PC-9 (cell line): ENCODE data around the gene MYMK. TPM values are rescaled to one million over a fixed set of nuclear protein-coding genes. Genes with fewer than 3 reads are reported as not detected.

Experiments used
- BruUV-seq: library from RNA; stranded (reverse); fragments of 400-500 nt; replicated peaks from 2 replicates; lab custom pipeline; 2021; lab: Mats Ljungman, UMichigan
- CTCF ChIA-PET: fragments of 300-600 bp; sonication (Branson Sonifier 250); formaldehyde crosslinking; loops from one replicate; lab custom pipeline; 2022; ENCODE audit warnings: antibody characterized with exemption; lab: Charles Lee
- POLR2A ChIA-PET: fragments of 300-600 bp; sonication (Branson Sonifier 250); formaldehyde crosslinking; loops from one replicate; lab custom pipeline; 2022; ENCODE audit warnings: antibody characterized with exemption; ENCODE audit not compliant: unreplicated experiment; lab: Charles Lee
- DNase-seq, 2 experiments: peaks; one replicate each; pipeline versions ENCODE4 v3.0.0 to v3.0.0-alpha.2; 2015 to 2022; ENCODE audit warnings: mixed read lengths in 1 of 2
- H2AFZ ChIP-seq: fragments of 200-600 bp; sonication (generic); 2 replicates; pipeline ENCODE4 v1.8.1; 2017; ENCODE audit warnings: antibody characterized with exemption
- H3F3A ChIP-seq: fragments of 200-600 bp; sonication (generic); 2 replicates; pipeline ENCODE4 v1.8.1; 2017; ENCODE audit warnings: antibody characterized with exemption, mild to moderate bottlenecking, low read depth; ENCODE audit not compliant: insufficient read depth
- H3K27ac ChIP-seq: fragments of 200-600 bp; sonication (generic); 2 replicates; pipeline ENCODE4 v1.6.1; 2016; ENCODE audit warnings: mixed run types
- H3K27me3 ChIP-seq: fragments of 200-600 bp; sonication (generic); 2 replicates; pipeline ENCODE4 v1.6.1; 2016; ENCODE audit warnings: low read depth, mixed run types; ENCODE audit not compliant: insufficient read depth
- H3K36me3 ChIP-seq: fragments of 200-600 bp; sonication (generic); 2 replicates; pipeline ENCODE4 v1.6.1; 2016; ENCODE audit warnings: low read depth, mixed run types
- H3K4me1 ChIP-seq: fragments of 200-600 bp; sonication (generic); replicated peaks from 2 replicates; pipeline ENCODE4 v1.6.1; 2016; ENCODE audit warnings: mixed run types; ENCODE audit not compliant: insufficient read depth
- H3K4me2 ChIP-seq: fragments of 200-600 bp; sonication (generic); 2 replicates; pipeline ENCODE4 v1.6.1; 2017; ENCODE audit warnings: mixed run types
- H3K4me3 ChIP-seq: fragments of 200-600 bp; sonication (generic); 2 replicates; pipeline ENCODE4 v1.6.1; 2016; ENCODE audit warnings: mixed run types
- H3K79me2 ChIP-seq: fragments of 200-600 bp; sonication (generic); 2 replicates; pipeline ENCODE4 v1.6.1; 2017; ENCODE audit warnings: low read depth, mixed run types
- H3K9me2 ChIP-seq: fragments of 200-600 bp; sonication (generic); 2 replicates; pipeline ENCODE4 v1.8.1; 2017; ENCODE audit warnings: mild to moderate bottlenecking; ENCODE audit not compliant: insufficient read depth
- H3K9me3 ChIP-seq: fragments of 200-600 bp; sonication (generic); 2 replicates; pipeline ENCODE4 v1.8.1; 2016; ENCODE audit warnings: low read depth; ENCODE audit not compliant: insufficient read depth
- H4K20me1 ChIP-seq: fragments of 200-600 bp; sonication (generic); 2 replicates; pipeline ENCODE4 v1.8.1; 2017; ENCODE audit not compliant: insufficient read depth
- CTCF ChIP-seq: fragments of 200-600 bp; sonication (generic); conservative IDR thresholded peaks from 2 replicates; pipeline ENCODE4 v1.6.1; 2017; ENCODE audit warnings: mixed run types, antibody characterized with exemption, mild to moderate bottlenecking, moderate library complexity
- EZH2 ChIP-seq: fragments of 200-600 bp; sonication (generic); IDR thresholded peaks from 2 replicates; pipeline ENCODE4 v1.8.0; 2017; ENCODE audit warnings: antibody characterized with exemption, low read depth
- intact Hi-C: fragments of 100-400 bp; cut with micrococcal nuclease; formaldehyde crosslinking; loops from one replicate; pipeline ENCODE4 v1.10.0; 2022; ENCODE audit not compliant: unreplicated experiment
- total RNA-seq: library from RNA; stranded (reverse); gene quantifications from 2 replicates; pipeline ENCODE4 v1.2.3, GENCODE V29; 2021

MYMK gene
- total RNA-seq, 1 experiment from 2014 or later = not detected

- no peak overlapping the region for H3K4me2 ChIP-seq
- no peak overlapping the region for H2AFZ ChIP-seq
- no peak for DNase-seq
- H3K79me2 ChIP-seq = no peaks in the 10 kb centered on the region
- H3F3A ChIP-seq = no peaks in the 10 kb centered on the region
- H3K27ac ChIP-seq = no peak overlapping the region
- CTCF ChIA-PET = no interaction called here
- no peaks in the 10 kb centered on the region for H3K9me2 ChIP-seq
- H3K4me3 ChIP-seq = no peak overlapping the region
- no peak for TF ChIP-seq EZH2
- no peak for TF ChIP-seq CTCF
- no peaks in the 10 kb centered on the region for H3K9me3 ChIP-seq
- H3K27me3 ChIP-seq = peaks cover 98% of the 10 kb centered on the region
- intact Hi-C loops = no loop called here
- H4K20me1 ChIP-seq = peaks cover 4% of the 10 kb centered on the region; the same call in 1 of the 2 replicates
- H3K36me3 ChIP-seq = no peaks in the 10 kb centered on the region
- BruUV-seq = no TSS peak
- no peaks in the 10 kb centered on the region for H3K4me1 ChIP-seq
- POLR2A ChIA-PET = no interaction called here
These were observed 11.8 kb upstream of the MYMK start for GRCh38 chr9:133536536-133536935.

- no peak overlapping the region for H2AFZ ChIP-seq
- ChIA-PET CTCF (no interaction called here), POLR2A (no interaction called here)
- H3K79me2 ChIP-seq = no peaks in the 10 kb centered on the region
- no peak overlapping the region for H3K4me3 ChIP-seq
- H3K27me3 ChIP-seq = peaks cover 98% of the 10 kb centered on the region
- peaks cover 4% of the 10 kb centered on the region; the same call in 1 of the 2 replicates for H4K20me1 ChIP-seq
- no peaks in the 10 kb centered on the region for H3F3A ChIP-seq
- no peaks in the 10 kb centered on the region for H3K9me3 ChIP-seq
- no peak for TF ChIP-seq CTCF
- TF ChIP-seq EZH2 = no peak
- no TSS peak for BruUV-seq
- H3K36me3 ChIP-seq = no peaks in the 10 kb centered on the region
- intact Hi-C loops = no loop called here
- no peak overlapping the region for H3K4me2 ChIP-seq
- no peaks in the 10 kb centered on the region for H3K4me1 ChIP-seq
- H3K9me2 ChIP-seq = no peaks in the 10 kb centered on the region
- H3K27ac ChIP-seq = no peak overlapping the region
- DNase-seq = no peak
These were observed 11.3 kb upstream of the MYMK start for GRCh38 chr9:133536080-133536479.

- ChIA-PET CTCF (no interaction called here), POLR2A (no interaction called here)
- Histone ChIP-seq H3F3A (no peaks in the 10 kb centered on the region), H2AFZ (no peak overlapping the region), H3K27ac (no peak overlapping the region), H3K9me2 (no peaks in the 10 kb centered on the region), H3K9me3 (no peaks in the 10 kb centered on the region), H4K20me1 (peaks cover 4% of the 10 kb centered on the region; the same call in 1 of the 2 replicates), H3K4me1 (no peaks in the 10 kb centered on the region), H3K27me3 (peaks cover 98% of the 10 kb centered on the region), H3K79me2 (no peaks in the 10 kb centered on the region), H3K4me2 (no peak overlapping the region), H3K4me3 (no peak overlapping the region), H3K36me3 (no peaks in the 10 kb centered on the region)
- intact Hi-C loops = no loop called here
- DNase-seq = no peak
- BruUV-seq = no TSS peak
- no peak for TF ChIP-seq EZH2
- TF ChIP-seq CTCF = no peak
These were observed 10.6 kb upstream of the MYMK start for GRCh38 chr9:133535306-133535877.
